ENCODE measurements around the gene FOXC2.

Gene FOXC2

DNA sequence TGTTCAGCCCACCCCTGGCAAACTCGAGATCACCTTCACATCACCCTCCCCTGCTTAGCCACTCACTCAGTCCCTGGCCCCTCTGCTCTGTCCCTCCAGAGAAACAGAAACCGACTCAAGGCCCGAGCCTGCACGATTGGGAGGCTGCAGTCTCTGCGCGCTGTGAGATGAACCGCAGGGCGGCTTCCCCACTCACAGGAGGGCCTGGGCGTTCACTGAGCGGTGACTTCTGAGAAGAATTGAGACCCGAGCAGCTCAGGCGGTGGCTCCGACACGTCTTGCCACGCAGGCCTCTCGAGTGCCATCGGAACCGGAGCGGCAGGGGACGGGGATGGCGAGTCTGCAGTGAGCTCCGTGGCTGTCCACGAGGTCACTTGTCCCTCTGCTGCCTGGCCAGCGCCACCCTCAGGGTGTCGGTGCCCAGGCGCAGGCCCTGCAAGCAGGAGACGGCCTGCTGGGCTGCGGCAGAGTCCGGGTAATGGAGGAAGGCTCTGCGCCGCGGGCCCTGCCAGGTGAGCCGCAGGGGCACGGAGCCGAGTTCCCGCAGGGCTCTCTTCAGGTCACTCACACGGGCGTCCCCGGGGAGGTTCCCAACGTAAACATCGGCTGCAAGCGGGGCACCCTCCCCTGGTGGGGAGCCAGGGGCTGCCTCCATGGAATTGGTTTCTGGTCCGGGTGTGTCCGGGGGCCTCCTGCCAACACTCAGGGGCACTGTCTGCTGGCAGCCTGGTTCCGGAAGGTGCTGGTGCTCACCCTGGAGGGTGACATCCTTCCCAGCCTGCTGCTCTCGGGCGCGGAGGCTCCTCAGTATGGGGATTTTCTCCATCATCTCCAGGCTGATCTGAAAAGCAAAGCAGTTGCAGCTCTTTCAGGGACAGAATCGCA lies 34.7 kb upstream of the FOXC2 start:
- POLR2A ChIA-PET: no interaction called here
- DNase-seq (ENCODE audit: extremely low spot score): no peak
- no peak for TF ChIP-seq HDGF (IDR thresholded peaks at IDR 0.05; ENCODE audit: borderline replicate concordance)
- TF ChIP-seq CTBP1 (IDR thresholded peaks at IDR 0.05; ENCODE audit: borderline replicate concordance): no peak
- TF ChIP-seq SUZ12 (IDR thresholded peaks at IDR 0.05): no peak
- TF ChIP-seq ELF4 (IDR thresholded peaks at IDR 0.05): no peak
- no peak for TF ChIP-seq FOXK2 (IDR thresholded peaks at IDR 0.05)
- TF ChIP-seq BHLHE40 (IDR thresholded peaks at IDR 0.05; ENCODE audit: borderline replicate concordance): no peak
- no peak for TF ChIP-seq FOXA1 (IDR thresholded peaks at IDR 0.05)
- TF ChIP-seq ZNF384 (IDR thresholded peaks at IDR 0.05): no peak
- no peak for TF ChIP-seq LEF1 (IDR thresholded peaks at IDR 0.05; ENCODE audit: borderline replicate concordance)
- TF ChIP-seq SP1 (IDR thresholded peaks at IDR 0.05): no peak
- TF ChIP-seq NFRKB (IDR thresholded peaks at IDR 0.05): no peak
- no peak for TF ChIP-seq TARDBP (IDR thresholded peaks at IDR 0.05)
- no peak for TF ChIP-seq L3MBTL2 (conservative IDR thresholded peaks at IDR 0.05)
- TF ChIP-seq, protein P1, sequence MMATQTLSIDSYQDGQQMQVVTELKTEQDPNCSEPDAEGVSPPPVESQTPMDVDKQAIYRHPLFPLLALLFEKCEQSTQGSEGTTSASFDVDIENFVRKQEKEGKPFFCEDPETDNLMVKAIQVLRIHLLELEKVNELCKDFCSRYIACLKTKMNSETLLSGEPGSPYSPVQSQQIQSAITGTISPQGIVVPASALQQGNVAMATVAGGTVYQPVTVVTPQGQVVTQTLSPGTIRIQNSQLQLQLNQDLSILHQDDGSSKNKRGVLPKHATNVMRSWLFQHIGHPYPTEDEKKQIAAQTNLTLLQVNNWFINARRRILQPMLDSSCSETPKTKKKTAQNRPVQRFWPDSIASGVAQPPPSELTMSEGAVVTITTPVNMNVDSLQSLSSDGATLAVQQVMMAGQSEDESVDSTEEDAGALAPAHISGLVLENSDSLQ (IDR thresholded peaks at IDR 0.05): no peak
- no peak for TF ChIP-seq ARNT (IDR thresholded peaks at IDR 0.05)
- TF ChIP-seq FOXM1 (IDR thresholded peaks at IDR 0.05; ENCODE audit: borderline replicate concordance): no peak
- CTCF ChIA-PET: no interaction called here

DNA sequence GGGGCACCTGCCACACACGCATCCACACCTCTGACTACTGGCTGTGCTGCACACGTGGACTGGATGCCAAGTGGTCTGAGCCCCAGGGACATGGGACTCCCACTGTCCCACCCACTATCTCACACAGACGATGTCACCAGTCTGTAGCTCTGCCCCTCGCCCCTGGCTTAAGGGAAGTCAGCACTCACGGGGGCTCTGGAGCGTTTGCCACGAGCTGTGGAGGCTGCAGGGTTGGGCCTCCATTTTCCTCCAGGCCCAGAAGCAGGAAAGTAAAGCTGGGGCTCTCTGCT lies 34.2 kb upstream of the FOXC2 start:
- ChIA-PET POLR2A (no interaction called here), CTCF (no interaction called here)
- DNase-seq (ENCODE audit: extremely low spot score): no peak
- no peak for TF ChIP-seq ZNF384 (IDR thresholded peaks at IDR 0.05)
- no peak for TF ChIP-seq FOXM1 (IDR thresholded peaks at IDR 0.05; ENCODE audit: borderline replicate concordance)
- TF ChIP-seq, protein P1 (IDR thresholded peaks at IDR 0.05): no peak
- TF ChIP-seq ELF4 (IDR thresholded peaks at IDR 0.05): no peak
- TF ChIP-seq CTBP1 (IDR thresholded peaks at IDR 0.05; ENCODE audit: borderline replicate concordance): no peak
- no peak for TF ChIP-seq BHLHE40 (IDR thresholded peaks at IDR 0.05; ENCODE audit: borderline replicate concordance)
- TF ChIP-seq TARDBP (IDR thresholded peaks at IDR 0.05): no peak
- TF ChIP-seq HDGF (IDR thresholded peaks at IDR 0.05; ENCODE audit: borderline replicate concordance): no peak
- TF ChIP-seq SP1 (IDR thresholded peaks at IDR 0.05): no peak
- TF ChIP-seq ARNT (IDR thresholded peaks at IDR 0.05): no peak
- no peak for TF ChIP-seq SUZ12 (IDR thresholded peaks at IDR 0.05)

DNA sequence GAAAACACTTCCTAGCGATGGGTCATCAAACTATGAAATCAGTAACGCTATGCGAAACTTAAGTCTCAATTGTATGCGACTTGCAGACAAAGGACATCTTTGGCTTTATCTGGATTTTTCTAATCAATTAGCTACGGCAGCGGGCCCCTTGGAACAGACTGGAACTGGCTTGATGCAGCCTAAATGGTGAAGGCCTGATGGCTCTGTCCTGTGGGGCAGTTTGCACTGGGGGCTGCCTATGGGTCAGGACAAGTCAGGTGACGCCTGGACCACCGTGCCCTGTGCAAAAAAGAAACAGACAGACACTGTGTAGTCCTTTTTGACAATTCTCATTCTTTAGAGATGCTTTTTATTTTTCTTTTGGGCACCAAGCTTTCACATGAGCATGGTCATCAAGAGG lies 33.6 kb upstream of the FOXC2 start:
- no peak for DNase-seq (ENCODE audit: extremely low spot score)
- ChIA-PET CTCF (no interaction called here), POLR2A (no interaction called here)
- TF ChIP-seq FOXA1 (IDR thresholded peaks at IDR 0.05): no peak

DNA sequence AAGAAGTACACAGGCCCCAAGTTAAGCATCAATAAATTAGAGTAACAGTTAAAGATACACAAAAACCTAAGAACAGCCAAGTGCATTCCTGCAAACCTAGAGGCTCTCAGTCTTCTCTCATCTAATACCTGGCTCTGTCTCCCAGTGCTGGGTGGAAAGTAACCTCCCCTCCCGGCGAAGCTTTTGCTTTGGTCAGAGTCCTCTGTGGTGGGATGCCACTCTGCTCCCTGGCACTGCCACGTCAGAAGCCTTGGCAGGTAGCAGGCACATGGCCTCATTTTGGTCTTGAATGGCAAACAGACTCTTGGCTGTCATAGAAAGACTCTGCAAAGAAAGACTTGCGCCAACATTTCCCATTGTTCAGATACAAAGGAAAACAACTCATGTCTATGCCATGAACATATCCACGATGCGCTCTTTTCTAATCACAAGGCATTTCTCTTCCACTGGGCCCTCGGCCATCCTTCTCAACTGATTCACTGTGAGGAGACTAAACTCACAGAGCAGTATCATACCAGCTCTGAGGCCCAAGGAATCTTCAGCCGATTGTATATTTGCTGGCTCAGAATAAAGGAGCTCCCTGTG lies 32.8 kb upstream of the FOXC2 start:
- CTCF ChIA-PET: no interaction called here

DNA sequence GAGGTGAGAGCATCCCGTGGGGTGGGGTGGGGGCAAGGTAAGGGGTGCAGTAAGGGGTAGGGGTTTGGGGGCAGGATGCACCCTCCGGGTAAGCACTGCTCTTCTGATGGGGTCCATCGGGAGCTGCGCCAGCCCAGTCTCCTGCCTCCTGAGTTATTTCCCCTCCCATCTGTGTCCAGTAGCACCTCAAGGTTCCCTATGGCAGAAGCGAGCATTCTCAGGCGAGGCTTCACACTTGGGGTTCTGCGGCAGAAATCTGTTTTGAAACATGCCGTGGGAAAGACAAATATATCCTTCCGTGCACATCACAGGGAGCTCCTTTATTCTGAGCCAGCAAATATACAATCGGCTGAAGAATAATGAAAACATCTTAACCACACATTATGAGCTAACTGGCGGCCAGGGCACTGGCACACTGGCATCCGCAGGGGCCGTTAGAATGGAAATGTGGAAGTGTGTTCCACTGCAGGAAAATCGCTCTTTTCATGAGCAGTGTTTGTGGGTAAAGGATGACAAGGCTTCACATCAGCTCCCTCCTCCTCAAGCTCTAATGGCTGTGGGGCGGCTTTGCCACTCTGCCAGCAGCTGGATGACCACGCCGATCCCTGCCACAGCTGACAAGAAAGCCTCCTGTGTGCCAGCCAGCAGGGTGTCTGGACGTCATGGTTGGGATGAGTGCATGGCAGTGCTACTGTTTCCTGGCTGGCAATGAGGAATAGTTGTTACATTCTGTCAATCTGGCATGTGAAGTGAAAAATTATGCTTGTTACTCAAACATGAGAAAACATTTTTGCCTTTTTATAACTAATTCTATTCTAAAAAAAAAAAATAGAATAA lies 31.6 kb upstream of the FOXC2 start:
- DNase-seq (ENCODE audit: extremely low spot score): no peak
- ChIA-PET CTCF (interaction anchor here (0.7 kb wide), 1 partner anchor 716 kb away, joined by 4 read pairs; no protein-coding TSS in a partner anchor), POLR2A (no interaction called here)
- TF ChIP-seq HDGF (IDR thresholded peaks at IDR 0.05; ENCODE audit: borderline replicate concordance) (no peak), FOXA1 (IDR thresholded peaks at IDR 0.05) (no peak), ARNT (IDR thresholded peaks at IDR 0.05) (no peak), L3MBTL2 (conservative IDR thresholded peaks at IDR 0.05) (no peak), ELF4 (IDR thresholded peaks at IDR 0.05) (no peak), FOXK2 (IDR thresholded peaks at IDR 0.05) (no peak), LEF1 (IDR thresholded peaks at IDR 0.05; ENCODE audit: borderline replicate concordance) (no peak), BHLHE40 (IDR thresholded peaks at IDR 0.05; ENCODE audit: borderline replicate concordance) (no peak), ZNF384 (IDR thresholded peaks at IDR 0.05) (no peak), NFRKB (IDR thresholded peaks at IDR 0.05) (no peak)
- TF ChIP-seq, protein P1 (IDR thresholded peaks at IDR 0.05): no peak

More for the DNA sequence above, 32.8 kb upstream of the FOXC2 start:
- DNase-seq (ENCODE audit: extremely low spot score): no peak
- TF ChIP-seq LEF1 (IDR thresholded peaks at IDR 0.05; ENCODE audit: borderline replicate concordance) (no peak), SUZ12 (IDR thresholded peaks at IDR 0.05) (no peak), ELF4 (IDR thresholded peaks at IDR 0.05) (no peak), ZNF384 (IDR thresholded peaks at IDR 0.05) (no peak), CTBP1 (IDR thresholded peaks at IDR 0.05; ENCODE audit: borderline replicate concordance) (no peak), ARNT (IDR thresholded peaks at IDR 0.05) (no peak), L3MBTL2 (conservative IDR thresholded peaks at IDR 0.05) (no peak), BHLHE40 (IDR thresholded peaks at IDR 0.05; ENCODE audit: borderline replicate concordance) (no peak), HDGF (IDR thresholded peaks at IDR 0.05; ENCODE audit: borderline replicate concordance) (no peak), FOXK2 (IDR thresholded peaks at IDR 0.05) (no peak), SP1 (IDR thresholded peaks at IDR 0.05) (no peak), FOXM1 (IDR thresholded peaks at IDR 0.05; ENCODE audit: borderline replicate concordance) (no peak), TARDBP (IDR thresholded peaks at IDR 0.05) (no peak), FOXA1 (IDR thresholded peaks at IDR 0.05) (no peak), NFRKB (IDR thresholded peaks at IDR 0.05) (no peak)
- TF ChIP-seq, protein P1 (IDR thresholded peaks at IDR 0.05): no peak
- POLR2A ChIA-PET: no interaction called here

Measured in HEK293T (cell line).